ENCODE data around the gene PLEKHB1.
A peak's percentile ranks its signal among the peaks of the same experiment; 100 is the strongest.

The PLEKHB1 gene

GRCh38 chr11:73648121-73648520 is 1.7 kb downstream of the PLEKHB1 start:
- DNase-seq (ENCODE audit: low read depth in 2 of 2) = no peak

GRCh38 chr11:73648571-73649046 is 2.2 kb downstream of the PLEKHB1 start:
- DNase-seq (ENCODE audit: low read depth in 2 of 2) = no peak

GRCh38 chr11:73649206-73649605 is 2.8 kb downstream of the PLEKHB1 start:
- no peak for DNase-seq (ENCODE audit: low read depth in 2 of 2)

GRCh38 chr11:73650400-73650799 is 4.0 kb downstream of the PLEKHB1 start:
- no peak for DNase-seq (ENCODE audit: low read depth in 2 of 2)

GRCh38 chr11:73651252-73651651 is 4.9 kb downstream of the PLEKHB1 start:
- no peak for DNase-seq (ENCODE audit: low read depth in 2 of 2)

- DNase-seq (ENCODE audit: low read depth in 2 of 2) = no peak
Measured at GRCh38 chr11:73651661-73652045, 5.3 kb downstream of the PLEKHB1 start.

GRCh38 chr11:73652046-73652730 is 5.8 kb downstream of the PLEKHB1 start:
- no peak for DNase-seq (ENCODE audit: low read depth in 2 of 2)

GRCh38 chr11:73652856-73653559 is 6.6 kb downstream of the PLEKHB1 start:
- DNase-seq (ENCODE audit: low read depth in 2 of 2) = no peak

GRCh38 chr11:73653996-73654395 is 7.6 kb downstream of the PLEKHB1 start:
- DNase-seq (ENCODE audit: low read depth in 2 of 2) = no peak

GRCh38 chr11:73654482-73655021 is 8.2 kb downstream of the PLEKHB1 start:
- DNase-seq (ENCODE audit: low read depth in 2 of 2) = no peak

GRCh38 chr11:73655686-73656085 is 9.3 kb downstream of the PLEKHB1 start:
- DNase-seq (ENCODE audit: low read depth in 2 of 2) = no peak

- DNase-seq (ENCODE audit: low read depth in 2 of 2) = no peak
Measured at GRCh38 chr11:73656985-73657384, 10.6 kb downstream of the PLEKHB1 start.

- DNase-seq (ENCODE audit: low read depth in 2 of 2) = no peak
Measured at GRCh38 chr11:73659961-73660360, 13.6 kb downstream of the PLEKHB1 start.

GRCh38 chr11:73660497-73661034 is 14.2 kb downstream of the PLEKHB1 start:
- DNase-seq (ENCODE audit: low read depth in 2 of 2) = no peak

- DNase-seq (ENCODE audit: low read depth in 2 of 2) = peak; percentile 65 to 69
Measured at GRCh38 chr11:73661035-73661628, 14.8 kb downstream of the PLEKHB1 start.

- no peak for DNase-seq (ENCODE audit: low read depth in 2 of 2)
Measured at GRCh38 chr11:73662445-73663157, 16.2 kb downstream of the PLEKHB1 start.

GRCh38 chr11:73663604-73664495 is 17.5 kb downstream of the PLEKHB1 start:
- DNase-seq (ENCODE audit: low read depth in 2 of 2) = no peak

- no peak for DNase-seq (ENCODE audit: low read depth in 2 of 2)
Measured at GRCh38 chr11:73664877-73665276, 18.5 kb downstream of the PLEKHB1 start.

GRCh38 chr11:73667891-73668290 is 21.5 kb downstream of the PLEKHB1 start:
- DNase-seq (ENCODE audit: low read depth in 2 of 2) = no peak

GRCh38 chr11:73670808-73671207 is 24.4 kb downstream of the PLEKHB1 start:
- no peak for DNase-seq (ENCODE audit: low read depth in 2 of 2)

- no peak for DNase-seq (ENCODE audit: low read depth in 2 of 2)
Measured at GRCh38 chr11:73671701-73672100, 25.3 kb downstream of the PLEKHB1 start.
